Omental fat pad (tissue), 4 donors: Measurements from ENCODE around the gene HBQ1. TPM values are rescaled to one million over a fixed set of nuclear protein-coding genes. Genes with fewer than 3 reads are reported as not detected.
"Not testable (repeated sequence)": the region's sequence is repeated elsewhere in the genome, so short reads cannot be mapped to it uniquely, and the experiment has no call there.

Experiments
- ATAC-seq: fragments of 150-250 bp; one replicate; pipeline ENCODE4 v1.9.1; 2016; ENCODE audit warnings: mild to moderate bottlenecking, moderate library complexity; ENCODE audit not compliant: low FRiP score
- DNase-seq: peaks from one replicate; pipeline ENCODE4 v3.0.0-alpha.2; 2019; ENCODE audit warnings: low spot score
- CTCF ChIP-seq, 3 donors: fragments of 450-650 bp; IDR thresholded peaks; one replicate each; pipeline ENCODE4 v1.5.1; 2016 to 2017; ENCODE audit warnings: antibody characterized with exemption in 3 of 3, mild to moderate bottlenecking in 3 of 3, moderate library complexity in 2 of 3
- total RNA-seq, 4 donors: library from RNA; depleted of rRNA; stranded (reverse); fragments of >200 nt; gene quantifications; one replicate each; pipeline ENCODE4 v1.1.0, GENCODE V29; 2016

HBQ1 gene
- total RNA-seq, 4 donors from 2014 or later: 3.0 TPM; not detected in 3

DNA sequence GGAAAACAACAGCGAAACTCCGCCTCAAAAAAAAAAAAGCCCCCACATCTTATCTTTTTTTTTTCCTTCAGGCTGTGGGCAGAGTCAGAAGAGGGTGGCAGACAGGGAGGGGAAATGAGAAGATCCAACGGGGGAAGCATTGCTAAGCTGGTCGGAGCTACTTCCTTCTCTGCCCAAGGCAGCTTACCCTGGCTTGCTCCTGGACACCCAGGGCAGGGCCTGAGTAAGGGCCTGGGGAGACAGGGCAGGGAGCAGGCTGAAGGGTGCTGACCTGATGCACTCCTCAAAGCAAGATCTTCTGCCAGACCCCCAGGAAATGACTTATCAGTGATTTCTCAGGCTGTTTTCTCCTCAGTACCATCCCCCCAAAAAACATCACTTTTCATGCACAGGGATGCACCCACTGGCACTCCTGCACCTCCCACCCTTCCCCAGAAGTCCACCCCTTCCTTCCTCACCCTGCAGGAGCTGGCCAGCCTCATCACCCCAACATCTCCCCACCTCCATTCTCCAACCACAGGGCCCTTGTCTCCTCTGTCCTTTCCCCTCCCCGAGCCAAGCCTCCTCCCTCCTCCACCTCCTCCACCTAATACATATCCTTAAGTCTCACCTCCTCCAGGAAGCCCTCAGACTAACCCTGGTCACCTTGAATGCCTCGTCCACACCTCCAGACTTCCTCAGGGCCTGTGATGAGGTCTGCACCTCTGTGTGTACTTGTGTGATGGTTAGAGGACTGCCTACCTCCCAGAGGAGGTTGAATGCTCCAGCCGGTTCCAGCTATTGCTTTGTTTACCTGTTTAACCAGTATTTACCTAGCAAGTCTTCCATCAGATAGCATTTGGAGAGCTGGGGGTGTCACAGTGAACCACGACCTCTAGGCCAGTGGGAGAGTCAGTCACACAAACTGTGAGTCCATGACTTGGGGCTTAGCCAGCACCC, 5.0 kb upstream of the HBQ1 start:
- DNase-seq: no peak
- TF ChIP-seq CTCF (IDR thresholded peaks at IDR 0.05): no peak
- no peak for ATAC-seq

DNA sequence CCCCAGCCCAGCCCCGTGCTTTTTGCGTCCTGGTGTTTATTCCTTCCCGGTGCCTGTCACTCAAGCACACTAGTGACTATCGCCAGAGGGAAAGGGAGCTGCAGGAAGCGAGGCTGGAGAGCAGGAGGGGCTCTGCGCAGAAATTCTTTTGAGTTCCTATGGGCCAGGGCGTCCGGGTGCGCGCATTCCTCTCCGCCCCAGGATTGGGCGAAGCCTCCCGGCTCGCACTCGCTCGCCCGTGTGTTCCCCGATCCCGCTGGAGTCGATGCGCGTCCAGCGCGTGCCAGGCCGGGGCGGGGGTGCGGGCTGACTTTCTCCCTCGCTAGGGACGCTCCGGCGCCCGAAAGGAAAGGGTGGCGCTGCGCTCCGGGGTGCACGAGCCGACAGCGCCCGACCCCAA, 4.3 kb upstream of the HBQ1 start:
- not testable (repeated sequence) for ATAC-seq, DNase-seq

DNA sequence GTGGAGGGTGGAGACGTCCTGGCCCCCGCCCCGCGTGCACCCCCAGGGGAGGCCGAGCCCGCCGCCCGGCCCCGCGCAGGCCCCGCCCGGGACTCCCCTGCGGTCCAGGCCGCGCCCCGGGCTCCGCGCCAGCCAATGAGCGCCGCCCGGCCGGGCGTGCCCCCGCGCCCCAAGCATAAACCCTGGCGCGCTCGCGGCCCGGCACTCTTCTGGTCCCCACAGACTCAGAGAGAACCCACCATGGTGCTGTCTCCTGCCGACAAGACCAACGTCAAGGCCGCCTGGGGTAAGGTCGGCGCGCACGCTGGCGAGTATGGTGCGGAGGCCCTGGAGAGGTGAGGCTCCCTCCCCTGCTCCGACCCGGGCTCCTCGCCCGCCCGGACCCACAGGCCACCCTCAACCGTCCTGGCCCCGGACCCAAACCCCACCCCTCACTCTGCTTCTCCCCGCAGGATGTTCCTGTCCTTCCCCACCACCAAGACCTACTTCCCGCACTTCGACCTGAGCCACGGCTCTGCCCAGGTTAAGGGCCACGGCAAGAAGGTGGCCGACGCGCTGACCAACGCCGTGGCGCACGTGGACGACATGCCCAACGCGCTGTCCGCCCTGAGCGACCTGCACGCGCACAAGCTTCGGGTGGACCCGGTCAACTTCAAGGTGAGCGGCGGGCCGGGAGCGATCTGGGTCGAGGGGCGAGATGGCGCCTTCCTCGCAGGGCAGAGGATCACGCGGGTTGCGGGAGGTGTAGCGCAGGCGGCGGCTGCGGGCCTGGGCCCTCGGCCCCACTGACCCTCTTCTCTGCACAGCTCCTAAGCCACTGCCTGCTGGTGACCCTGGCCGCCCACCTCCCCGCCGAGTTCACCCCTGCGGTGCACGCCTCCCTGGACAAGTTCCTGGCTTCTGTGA, 3.5 kb upstream of the HBQ1 start, which contains the start of gene HBA1:
Gene HBA1 (plus strand): TSS at position 204 of the 906 bp plus-strand sequence. CDS start 37 bp downstream, at position 241.
- not testable (repeated sequence) for DNase-seq, ATAC-seq

DNA sequence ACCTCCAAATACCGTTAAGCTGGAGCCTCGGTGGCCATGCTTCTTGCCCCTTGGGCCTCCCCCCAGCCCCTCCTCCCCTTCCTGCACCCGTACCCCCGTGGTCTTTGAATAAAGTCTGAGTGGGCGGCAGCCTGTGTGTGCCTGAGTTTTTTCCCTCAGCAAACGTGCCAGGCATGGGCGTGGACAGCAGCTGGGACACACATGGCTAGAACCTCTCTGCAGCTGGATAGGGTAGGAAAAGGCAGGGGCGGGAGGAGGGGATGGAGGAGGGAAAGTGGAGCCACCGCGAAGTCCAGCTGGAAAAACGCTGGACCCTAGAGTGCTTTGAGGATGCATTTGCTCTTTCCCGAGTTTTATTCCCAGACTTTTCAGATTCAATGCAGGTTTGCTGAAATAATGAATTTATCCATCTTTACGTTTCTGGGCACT, 2.9 kb upstream of the HBQ1 start:
- TF ChIP-seq CTCF (IDR thresholded peaks at IDR 0.05): no peak
- ATAC-seq: no peak
- DNase-seq: no peak

DNA sequence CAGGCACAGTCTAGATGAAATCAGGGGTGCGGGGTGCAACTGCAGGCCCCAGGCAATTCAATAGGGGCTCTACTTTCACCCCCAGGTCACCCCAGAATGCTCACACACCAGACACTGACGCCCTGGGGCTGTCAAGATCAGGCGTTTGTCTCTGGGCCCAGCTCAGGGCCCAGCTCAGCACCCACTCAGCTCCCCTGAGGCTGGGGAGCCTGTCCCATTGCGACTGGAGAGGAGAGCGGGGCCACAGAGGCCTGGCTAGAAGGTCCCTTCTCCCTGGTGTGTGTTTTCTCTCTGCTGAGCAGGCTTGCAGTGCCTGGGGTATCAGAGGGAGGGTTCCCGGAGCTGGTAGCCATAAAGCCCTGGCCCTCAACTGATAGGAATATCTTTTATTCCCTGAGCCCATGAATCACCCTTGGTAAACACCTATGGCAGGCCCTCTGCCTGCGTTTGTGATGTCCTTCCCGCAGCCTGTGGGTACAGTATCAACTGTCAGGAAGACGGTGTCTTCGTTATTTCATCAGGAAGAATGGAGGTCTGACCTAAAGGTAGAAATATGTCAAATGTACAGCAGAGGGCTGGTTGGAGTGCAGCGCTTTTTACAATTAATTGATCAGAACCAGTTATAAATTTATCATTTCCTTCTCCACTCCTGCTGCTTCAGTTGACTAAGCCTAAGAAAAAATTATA, 2.1 kb upstream of the HBQ1 start:
- DNase-seq (no peak), ATAC-seq (no peak)
- TF ChIP-seq CTCF (IDR thresholded peaks at IDR 0.05): no peak

- ATAC-seq (no peak), DNase-seq (no peak)
- TF ChIP-seq CTCF (IDR thresholded peaks at IDR 0.05): no peak
Observed at GRCh38 chr16:178668-179015, 1.6 kb upstream of the HBQ1 start.

DNA sequence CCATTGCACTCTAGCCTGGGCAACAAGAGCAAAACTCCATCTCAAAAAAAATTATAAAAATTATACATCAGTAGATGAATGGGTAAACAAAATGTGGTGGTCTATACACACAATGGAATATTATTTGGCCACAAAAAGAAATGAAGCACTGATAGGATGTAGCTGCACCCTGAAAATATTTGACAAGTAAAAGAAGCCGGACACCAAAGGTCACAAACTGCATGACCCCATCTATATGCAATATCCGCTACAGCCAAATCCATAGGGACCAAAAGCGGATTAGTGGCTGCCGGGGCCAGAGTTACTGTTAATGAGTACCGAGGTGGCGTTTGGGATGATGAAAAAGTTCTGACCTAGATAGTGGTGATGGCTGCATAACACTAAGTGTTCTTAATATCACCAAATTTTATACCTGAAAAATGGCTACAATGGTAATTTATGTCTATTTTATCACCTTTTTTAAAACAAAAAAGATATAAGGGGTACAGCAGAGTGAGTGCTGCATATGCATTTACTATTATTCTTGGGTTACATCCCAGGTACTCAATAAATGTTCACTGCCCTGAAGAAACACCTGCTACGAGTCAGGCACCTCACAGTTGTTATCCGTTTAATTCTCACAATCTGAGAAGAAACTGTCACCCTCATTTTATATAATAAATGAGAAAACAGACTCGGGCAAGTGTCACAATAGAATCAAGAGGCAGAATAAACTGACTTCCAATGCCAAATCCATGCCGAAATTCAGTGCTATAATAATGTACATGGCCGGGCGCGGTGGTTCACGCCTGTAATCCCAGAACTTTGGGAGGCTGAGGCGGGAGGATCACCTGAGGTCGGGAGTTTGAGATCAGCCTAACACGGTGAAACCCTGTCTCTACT, 807 bp upstream of the HBQ1 start:
- no peak for DNase-seq
- no peak for ATAC-seq
- TF ChIP-seq CTCF (IDR thresholded peaks at IDR 0.05): no peak
